SK-N-SH (cell line): ENCODE measurements around the gene IGF2BP2. TPM values are rescaled to one million over a fixed set of nuclear protein-coding genes. Genes with fewer than 3 reads are reported as not detected.
"Not testable (repeated sequence)": the region's sequence is repeated elsewhere in the genome, so short reads cannot be mapped to it uniquely, and the experiment has no call there.

Experiments used
- CTCF ChIA-PET: fragments of 300-600, 350-600 bp; formaldehyde crosslinking; extraction: SDS; loops from one replicate; lab custom pipeline; 2021; lab: Yijun Ruan, JAX
- POLR2A ChIA-PET: fragments of 350-600 bp; sonication (Branson Sonifier 250); formaldehyde crosslinking; extraction: SDS; loops from one replicate; lab custom pipeline; 2020; ENCODE audit warnings: antibody characterized with exemption, inconsistent platforms; lab: Yijun Ruan, JAX
- DNase-seq: peaks from one replicate; pipeline ENCODE4 v3.0.0; 2012
- H2AFZ ChIP-seq: fragments of 200-600 bp; sonication (generic); 2 replicates; pipeline ENCODE4 v1.8.1; 2016; ENCODE audit warnings: antibody characterized with exemption, mild to moderate bottlenecking, low read depth
- H3F3A ChIP-seq: fragments of 200-600 bp; sonication (generic); replicated peaks from 2 replicates; pipeline ENCODE3; 2016; ENCODE audit warnings: antibody characterized with exemption, mild to moderate bottlenecking; ENCODE audit not compliant: insufficient read depth
- H3K27ac ChIP-seq, 2 experiments: fragments of 200-500 bp in 1 of 2; fragments of 200-600 bp in 1 of 2; sonication (Bioruptor generic) in 1 of 2; sonication (generic), shearing (Covaris generic) in 1 of 2; 2 replicates each; pipeline versions ENCODE4 v1.5.1 to v1.6.1; 2014 to 2016; ENCODE audit warnings: low read depth in 2 of 2, inconsistent platforms in 1 of 2, low read length in 1 of 2, mild to moderate bottlenecking in 1 of 2, mixed read lengths in 1 of 2
- H3K27me3 ChIP-seq: fragments of 200-600 bp; sonication (generic), shearing (Covaris generic); 2 replicates; pipeline ENCODE4 v1.6.1; 2016; ENCODE audit warnings: mixed run types; ENCODE audit not compliant: insufficient read depth
- H3K36me3 ChIP-seq, 2 experiments: fragments of 200-500 bp in 1 of 2; fragments of 200-600 bp in 1 of 2; sonication (Bioruptor generic) in 1 of 2; sonication (generic) in 1 of 2; replicated peaks in 1 of 2; 2 replicates each; pipeline versions ENCODE3 to v1.5.1; 2014 to 2016; ENCODE audit warnings: low read length in 1 of 2, mild to moderate bottlenecking in 1 of 2; ENCODE audit not compliant: insufficient read depth in 2 of 2, control insufficient read depth in 1 of 2
- H3K4me1 ChIP-seq, 2 experiments: fragments of 200-500 bp in 1 of 2; fragments of 200-600 bp in 1 of 2; sonication (Bioruptor generic) in 1 of 2; sonication (generic), shearing (Covaris generic) in 1 of 2; 2 replicates each; pipeline versions ENCODE4 v1.5.1 to v1.6.1; 2014 to 2016; ENCODE audit warnings: low read depth in 1 of 2, low read length in 1 of 2, mixed run types in 1 of 2; ENCODE audit not compliant: insufficient read depth in 2 of 2, control insufficient read depth in 1 of 2
- H3K4me2 ChIP-seq: fragments of 200-600 bp; sonication (generic), shearing (Covaris generic); 2 replicates; pipeline ENCODE4 v1.6.1; 2017; ENCODE audit warnings: mixed run types
- H3K4me3 ChIP-seq, 2 experiments: fragments of 200-500 bp in 1 of 2; fragments of 200-600 bp in 1 of 2; sonication (Bioruptor generic) in 1 of 2; sonication (generic), shearing (Covaris generic) in 1 of 2; 2 replicates each; pipeline versions ENCODE4 v1.5.1 to v1.8.1; 2014 to 2016; ENCODE audit warnings: low read depth in 2 of 2, inconsistent platforms in 1 of 2, low read length in 1 of 2, mild to moderate bottlenecking in 1 of 2, mixed read lengths in 1 of 2, moderate library complexity in 1 of 2
- H3K79me2 ChIP-seq: fragments of 200-600 bp; sonication (generic); 2 replicates; pipeline ENCODE4 v1.8.1; 2017; ENCODE audit warnings: mild to moderate bottlenecking; ENCODE audit not compliant: insufficient read depth
- H3K9ac ChIP-seq: fragments of 200-600 bp; sonication (generic); 2 replicates; pipeline ENCODE4 v1.6.1; 2017; ENCODE audit warnings: mixed run types
- H3K9me2 ChIP-seq: fragments of 200-600 bp; sonication (generic); 2 replicates; pipeline ENCODE4 v1.6.1; 2017; ENCODE audit warnings: mixed run types
- H3K9me3 ChIP-seq: fragments of 200-600 bp; sonication (generic); 2 replicates; pipeline ENCODE4 v1.6.1; 2017; ENCODE audit warnings: mixed run types, mild to moderate bottlenecking, moderate library complexity
- H4K20me1 ChIP-seq: fragments of 200-600 bp; sonication (generic); 2 replicates; pipeline ENCODE4 v1.6.1; 2017; ENCODE audit warnings: mild to moderate bottlenecking, mixed run types; ENCODE audit not compliant: insufficient read depth
- ELF1 ChIP-seq: IDR thresholded peaks from 2 replicates; pipeline ENCODE4 v1.4.0; 2012
- FOXJ3 ChIP-seq: sonication (generic); formaldehyde crosslinking; IDR thresholded peaks from 2 replicates; pipeline ENCODE4 v1.5.1; 2020; ENCODE audit warnings: mild to moderate bottlenecking, missing genetic modification reagents
- GATA2 ChIP-seq: sonication (generic); formaldehyde crosslinking; IDR thresholded peaks from 2 replicates; pipeline ENCODE4 v1.5.0; 2020; ENCODE audit warnings: mild to moderate bottlenecking, missing genetic modification reagents
- JUND ChIP-seq: IDR thresholded peaks from 2 replicates; pipeline ENCODE4 v1.4.0; 2012
- NFIC ChIP-seq: IDR thresholded peaks from 2 replicates; pipeline ENCODE4 v1.4.0; 2012; ENCODE audit warnings: borderline replicate concordance
- RCOR1 ChIP-seq: fragments of 150-350 bp; IDR thresholded peaks from 2 replicates; pipeline ENCODE4 v1.6.1; 2017; ENCODE audit warnings: antibody characterized with exemption, low read length
- RFX5 ChIP-seq: IDR thresholded peaks from 2 replicates; pipeline ENCODE4 v1.6.1; 2012; ENCODE audit warnings: mild to moderate bottlenecking, improper control_type of control experiment, low read length
- SIN3A ChIP-seq: IDR thresholded peaks from 2 replicates; pipeline ENCODE4 v1.6.1; 2012; ENCODE audit warnings: low read depth, mild to moderate bottlenecking, low read length, moderate library complexity, borderline replicate concordance
- YY1 ChIP-seq: IDR thresholded peaks from 2 replicates; pipeline ENCODE4 v1.4.0; 2012; ENCODE audit warnings: low read depth, mild to moderate bottlenecking
- WGBS: methylation state at CpG from one replicate; pipeline ENCODE4 v1.1.6; 2017; ENCODE audit warnings: low lambda C conversion rate; 5-methylcytosine and 5-hydroxymethylcytosine counted together
- polyA plus RNA-seq, 3 experiments: library from polyadenylated mRNA; depleted of rRNA; stranded (reverse); fragments of >200 nt; gene quantifications; 2 replicates each; pipeline ENCODE4 v1.2.3, GENCODE V29; 2012
- TF ChIP-seq, protein P1 (sequence below): IDR thresholded peaks from 2 replicates; pipeline ENCODE4 v1.4.0; 2012; ENCODE audit warnings: low read depth, borderline replicate concordance
- TF ChIP-seq, protein P2 (sequence below): IDR thresholded peaks from 2 replicates; pipeline ENCODE4; 2012

The IGF2BP2 gene
- polyA plus RNA-seq, 1 of the 3 experiments (the other 2 are of a cell fraction), result 5.4 TPM

DNA sequence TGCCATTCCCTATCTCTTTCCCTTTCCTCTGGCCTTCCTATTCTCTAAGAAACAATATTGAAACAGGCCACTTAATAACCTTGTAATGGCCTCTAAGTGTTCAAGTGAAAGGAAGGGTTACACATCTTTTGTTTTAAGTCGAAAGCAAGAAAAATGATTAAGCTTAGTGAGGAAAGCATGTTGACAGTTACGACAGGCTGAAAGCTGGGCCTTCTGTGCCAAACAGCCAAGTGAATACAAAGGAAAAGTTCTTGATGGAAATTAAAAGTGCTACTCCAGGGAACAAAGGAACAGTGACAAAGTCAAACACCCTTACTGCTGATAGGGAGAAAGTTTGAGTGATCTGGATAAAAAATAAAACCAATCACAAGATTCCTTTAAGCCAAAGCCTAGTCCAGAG, 184.5 kb downstream of the IGF2BP2 start:
- no peak overlapping the region for H2AFZ ChIP-seq
- peaks cover 16% of the 10 kb centered on the region for H3F3A ChIP-seq
- no peak overlapping the region for H3K4me2 ChIP-seq
- H3K4me3 ChIP-seq, result no peak overlapping the region
- POLR2A ChIA-PET, result no interaction called here
- CTCF ChIA-PET, result interaction anchor here (1.1 to 2.9 kb wide), 2 partner anchors 20 kb away, joined by 6 to 12 read pairs; no protein-coding TSS in a partner anchor
- TF ChIP-seq GATA2, result no peak
- no peak for TF ChIP-seq RCOR1
- TF ChIP-seq ELF1, result no peak
- TF ChIP-seq JUND, result no peak
- no peak for TF ChIP-seq YY1
- TF ChIP-seq, protein P1, sequence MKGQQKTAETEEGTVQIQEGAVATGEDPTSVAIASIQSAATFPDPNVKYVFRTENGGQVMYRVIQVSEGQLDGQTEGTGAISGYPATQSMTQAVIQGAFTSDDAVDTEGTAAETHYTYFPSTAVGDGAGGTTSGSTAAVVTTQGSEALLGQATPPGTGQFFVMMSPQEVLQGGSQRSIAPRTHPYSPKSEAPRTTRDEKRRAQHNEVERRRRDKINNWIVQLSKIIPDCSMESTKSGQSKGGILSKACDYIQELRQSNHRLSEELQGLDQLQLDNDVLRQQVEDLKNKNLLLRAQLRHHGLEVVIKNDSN, result no peak
- TF ChIP-seq FOXJ3, result no peak
- no peak overlapping the region for H3K9ac ChIP-seq
- peaks cover 12 to 23% of the 10 kb centered on the region in 2 experiments for H3K36me3 ChIP-seq
- H4K20me1 ChIP-seq, result no peaks in the 10 kb centered on the region
- H3K9me3 ChIP-seq, result no peaks in the 10 kb centered on the region
- H3K79me2 ChIP-seq, result no peaks in the 10 kb centered on the region
- no peak overlapping the region for H3K27ac ChIP-seq
- WGBS, result 98% methylated on average over 2 of the region's 2 CpGs
- no peaks in the 10 kb centered on the region for H3K9me2 ChIP-seq
- no peaks in the 10 kb centered on the region for H3K27me3 ChIP-seq
- DNase-seq, result no peak
- H3K4me1 ChIP-seq, result 0 out of 4 replicates have a peak, but pooled peaks cover 0 to 4% of the 10 kb centered on the region in 2 experiments

DNA sequence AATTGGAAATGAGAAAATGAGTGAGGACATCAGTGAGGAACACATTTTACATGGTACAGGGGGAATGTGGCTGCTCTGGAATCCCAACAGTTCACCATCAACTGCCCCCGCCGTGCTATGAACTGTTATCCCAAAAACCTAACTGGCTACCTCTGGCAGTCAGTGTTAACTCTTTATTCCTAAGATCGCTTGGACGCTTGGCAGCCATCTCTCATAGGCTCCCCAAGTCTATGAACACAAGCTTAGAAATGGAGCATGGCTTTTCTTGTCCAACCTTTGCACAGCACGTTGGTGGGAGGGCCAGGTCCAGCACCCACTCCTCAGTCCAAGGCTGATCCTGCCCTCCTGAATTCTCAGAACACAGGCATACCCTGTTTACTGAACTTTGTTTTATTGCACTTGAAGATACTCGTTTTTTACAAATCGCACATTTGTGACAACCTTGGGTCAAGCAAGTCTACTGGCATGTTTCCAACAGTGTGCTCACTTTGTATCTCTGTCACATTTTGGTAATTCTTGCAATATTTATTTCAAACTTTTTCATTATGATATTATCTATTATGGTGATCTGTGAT, 185.1 kb downstream of the IGF2BP2 start:
- 74% methylated on average over 6 of the region's 7 CpGs for WGBS
- no peak for DNase-seq
- Histone ChIP-seq H3K9me2 (no peaks in the 10 kb centered on the region), H3K9me3 (no peaks in the 10 kb centered on the region), H3K4me3 (no peak overlapping the region), H3K4me2 (no peak overlapping the region), H2AFZ (no peak overlapping the region), H3K36me3 (peaks cover 8 to 23% of the 10 kb centered on the region in 2 experiments), H3K79me2 (no peaks in the 10 kb centered on the region), H3F3A (peaks cover 21% of the 10 kb centered on the region), H3K4me1 (0 out of 4 replicates have a peak, but pooled peaks cover 0 to 8% of the 10 kb centered on the region in 2 experiments), H3K9ac (no peak overlapping the region), H3K27me3 (no peaks in the 10 kb centered on the region), H3K27ac (no peak overlapping the region), H4K20me1 (no peaks in the 10 kb centered on the region)
- ChIA-PET POLR2A (no interaction called here), CTCF (interaction anchor here (2.9 kb wide), 1 partner anchor 21 kb away, joined by 12 read pairs; no protein-coding TSS in a partner anchor)
- TF ChIP-seq SIN3A, result no peak
- TF ChIP-seq RCOR1, result no peak
- TF ChIP-seq, protein P2, sequence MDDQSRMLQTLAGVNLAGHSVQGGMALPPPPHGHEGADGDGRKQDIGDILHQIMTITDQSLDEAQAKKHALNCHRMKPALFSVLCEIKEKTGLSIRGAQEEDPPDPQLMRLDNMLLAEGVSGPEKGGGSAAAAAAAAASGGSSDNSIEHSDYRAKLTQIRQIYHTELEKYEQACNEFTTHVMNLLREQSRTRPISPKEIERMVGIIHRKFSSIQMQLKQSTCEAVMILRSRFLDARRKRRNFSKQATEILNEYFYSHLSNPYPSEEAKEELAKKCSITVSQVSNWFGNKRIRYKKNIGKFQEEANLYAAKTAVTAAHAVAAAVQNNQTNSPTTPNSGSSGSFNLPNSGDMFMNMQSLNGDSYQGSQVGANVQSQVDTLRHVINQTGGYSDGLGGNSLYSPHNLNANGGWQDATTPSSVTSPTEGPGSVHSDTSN, result no peak
- no peak for TF ChIP-seq NFIC
- TF ChIP-seq JUND, result no peak
- TF ChIP-seq RFX5, result no peak

DNA sequence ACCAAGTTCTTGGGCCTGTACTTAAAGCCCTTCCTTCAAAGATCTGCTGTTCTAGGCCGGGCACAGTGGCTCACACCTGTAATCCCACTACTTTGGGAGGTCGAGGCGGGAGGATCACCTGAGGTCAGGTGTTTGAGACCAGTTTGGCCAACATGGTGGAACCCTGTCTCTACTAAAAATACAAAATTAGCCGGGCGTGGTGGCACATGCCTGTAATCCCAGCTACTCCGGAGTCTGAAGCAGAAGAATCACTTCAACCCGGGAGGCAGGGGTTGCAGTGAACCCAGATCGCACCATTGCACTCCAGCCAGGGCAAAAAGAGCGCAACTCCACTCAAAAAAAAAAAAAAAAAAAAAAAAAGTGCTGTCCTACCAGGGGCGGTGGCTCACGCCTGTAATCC, 186.2 kb downstream of the IGF2BP2 start:
- POLR2A ChIA-PET, H3K79me2 ChIP-seq, H3K4me3 ChIP-seq, H3K27me3 ChIP-seq, DNase-seq, H3K9me2 ChIP-seq, H3K27ac ChIP-seq, H3K9ac ChIP-seq, H3K9me3 ChIP-seq, H2AFZ ChIP-seq, H4K20me1 ChIP-seq, H3K4me1 ChIP-seq, H3K4me2 ChIP-seq: not testable (repeated sequence)
- CTCF ChIA-PET, result interaction anchor here (2.9 kb wide), 1 partner anchor 22 kb away, joined by 12 read pairs; no protein-coding TSS in a partner anchor
- peaks cover 5 to 17% of the 10 kb centered on the region in 2 experiments for H3K36me3 ChIP-seq
- peaks cover 31% of the 10 kb centered on the region for H3F3A ChIP-seq
- 92% methylated on average over 8 of the region's 11 CpGs for WGBS
